Umbilical cord (tissue), 2 donors: ENCODE results near the gene LY86. TPM values are rescaled to one million over a fixed set of nuclear protein-coding genes. Genes with fewer than 3 reads are reported as not detected.
A peak's percentile ranks its signal among the peaks of the same experiment; 100 is the strongest.
"Not testable (repeated sequence)": the region's sequence is repeated elsewhere in the genome, so short reads cannot be mapped to it uniquely, and the experiment has no call there.

Source experiments
- DNase-seq: peaks from one replicate; pipeline ENCODE4 v3.0.0-alpha.2; 2015; ENCODE audit warnings: low spot score
- total RNA-seq: library from RNA; depleted of rRNA; stranded (reverse); fragments of >200 nt; gene quantifications from one replicate; pipeline ENCODE4 v1.2.3, GENCODE V29; 2014; ENCODE audit warnings: low replicate concordance; ENCODE audit not compliant: insufficient read depth

LY86 gene
- total RNA-seq, 1 donor from 2014 or later: 2.2 TPM

- DNase-seq: no peak
Measured at GRCh38 chr6:6652932-6653331, 64.4 kb downstream of the LY86 start.

DNA sequence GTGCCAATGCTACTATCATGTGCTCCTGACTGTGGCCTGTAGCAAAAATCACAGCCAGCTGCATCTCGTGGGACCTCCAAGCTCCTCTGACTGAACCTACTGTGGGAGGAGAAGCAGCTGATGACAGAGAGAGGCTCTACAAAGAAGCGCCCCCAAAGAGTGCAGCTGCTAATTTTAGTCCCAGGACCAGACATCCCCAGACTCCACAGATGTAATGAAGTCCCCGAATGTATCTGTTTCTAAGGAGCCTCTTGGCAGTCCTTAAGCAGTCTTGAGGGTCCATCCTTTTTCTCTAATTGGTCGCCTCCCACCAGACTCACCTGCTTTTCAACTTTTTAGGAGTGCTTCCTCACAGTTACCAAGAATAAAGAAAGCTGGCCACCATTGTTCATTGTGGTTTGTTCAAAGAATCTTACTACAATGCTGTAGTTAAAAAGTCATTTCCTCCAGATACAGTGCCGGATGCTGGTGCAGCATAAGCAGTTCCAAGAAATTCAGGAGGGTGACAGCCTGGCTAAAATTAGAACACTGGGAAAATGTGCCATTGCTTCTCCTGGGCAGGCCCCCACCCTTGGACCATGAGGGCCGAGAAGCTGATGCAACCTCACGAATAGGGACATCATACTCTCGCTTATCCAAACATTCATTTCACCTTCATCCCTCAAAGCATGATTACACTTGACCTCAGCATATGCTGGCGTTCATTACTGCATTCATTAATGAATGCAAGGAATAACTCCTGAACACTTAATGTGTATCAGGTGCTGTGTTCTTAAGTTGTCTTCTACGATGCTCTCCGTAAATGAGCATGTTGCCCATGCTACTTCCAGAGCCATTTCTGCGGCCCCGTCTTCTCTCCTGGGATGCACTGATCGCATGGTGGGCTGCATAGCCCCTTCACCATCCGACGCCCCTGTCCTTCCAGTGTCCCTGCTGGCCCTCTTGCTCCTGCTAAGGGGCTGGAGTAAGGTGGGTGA lies 66.4 kb downstream of the LY86 start:
- peak; percentile 52 for DNase-seq

DNA sequence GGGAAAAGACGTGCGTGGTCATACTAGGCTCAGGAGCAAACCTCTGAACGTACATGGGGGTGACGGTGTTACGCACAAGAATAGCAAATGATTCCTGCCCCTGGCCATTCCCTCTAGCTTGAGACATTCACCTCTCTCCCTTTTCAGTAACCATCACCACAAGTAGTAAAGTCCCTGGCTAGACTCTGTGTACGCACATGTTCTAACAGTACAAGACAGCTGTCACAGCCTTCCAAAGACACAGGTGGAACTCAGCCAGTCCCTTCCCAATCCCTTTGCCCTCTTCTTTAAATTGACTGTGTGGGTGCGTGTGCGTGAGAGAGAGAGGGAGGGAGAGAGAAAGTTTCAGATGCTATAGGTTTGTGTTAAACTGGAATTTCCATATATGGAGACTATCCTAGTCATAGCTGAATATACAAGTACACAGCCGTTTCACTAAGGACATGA lies 67.3 kb downstream of the LY86 start:
- no peak for DNase-seq

- DNase-seq: no peak
Measured at GRCh38 chr6:6656287-6656686, 67.8 kb downstream of the LY86 start.

- no peak for DNase-seq
Measured at GRCh38 chr6:6657085-6657819, 68.7 kb downstream of the LY86 start.

GRCh38 chr6:6657820-6658217 lies 69.3 kb downstream of the LY86 start:
- no peak for DNase-seq

DNA sequence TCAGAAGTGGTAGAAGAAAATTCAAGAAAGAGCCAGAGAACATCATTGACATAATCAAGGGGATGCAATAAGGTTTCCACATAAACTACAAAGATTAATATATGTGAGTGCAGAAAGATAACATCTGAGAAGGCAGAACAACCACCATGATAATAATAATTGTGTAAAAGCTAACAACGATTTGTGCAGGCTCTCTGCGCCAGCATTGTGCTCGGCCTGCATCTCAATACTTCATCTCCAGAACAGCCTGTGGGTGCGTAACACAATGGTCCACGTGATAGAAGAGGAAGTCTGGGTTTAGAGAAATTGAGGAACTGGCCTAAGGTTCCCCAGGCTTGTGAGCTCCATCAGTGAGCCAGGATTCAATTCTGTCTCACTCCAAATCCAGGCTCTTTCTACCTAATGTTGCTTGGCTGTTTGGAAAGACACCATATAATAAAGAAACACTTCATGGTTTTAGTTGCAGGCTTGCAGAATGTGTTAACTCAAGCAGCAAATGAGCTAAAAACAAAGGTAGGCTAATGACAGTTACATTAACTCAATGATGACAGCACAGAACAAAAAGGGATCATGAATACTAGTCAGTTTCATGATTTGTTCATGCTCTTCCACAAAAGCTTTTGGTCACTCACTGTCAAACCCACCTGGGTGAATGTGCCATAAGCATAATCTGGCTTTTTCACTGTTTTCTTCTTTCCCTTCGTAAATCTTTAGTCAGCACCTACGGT lies 71.2 kb downstream of the LY86 start:
- DNase-seq: peak; percentile 45

GRCh38 chr6:6660339-6661045 lies 72.0 kb downstream of the LY86 start:
- no peak for DNase-seq

GRCh38 chr6:6661191-6661590 lies 72.7 kb downstream of the LY86 start:
- DNase-seq: no peak

DNA sequence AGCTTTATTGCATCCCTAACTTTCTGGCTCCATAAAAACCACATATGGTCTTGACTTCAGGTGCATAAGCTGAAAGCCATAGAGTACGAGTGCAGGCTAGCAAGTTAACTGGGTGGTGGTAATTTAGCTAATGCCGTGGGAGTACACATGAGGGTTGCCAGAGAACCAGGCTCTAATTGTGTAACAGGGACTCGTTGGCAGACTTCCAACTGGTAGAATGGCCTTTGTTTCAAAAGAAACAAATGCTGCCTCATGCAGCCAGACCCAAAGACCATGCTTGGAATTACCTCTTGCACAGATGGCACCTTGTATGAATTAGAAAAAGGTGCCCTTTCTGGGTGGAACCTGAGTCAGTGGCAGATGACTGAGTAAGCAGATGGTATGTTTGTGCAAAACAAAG lies 73.2 kb downstream of the LY86 start:
- peak; percentile 41 for DNase-seq

GRCh38 chr6:6663421-6664135 lies 75.1 kb downstream of the LY86 start:
- DNase-seq: no peak

DNA sequence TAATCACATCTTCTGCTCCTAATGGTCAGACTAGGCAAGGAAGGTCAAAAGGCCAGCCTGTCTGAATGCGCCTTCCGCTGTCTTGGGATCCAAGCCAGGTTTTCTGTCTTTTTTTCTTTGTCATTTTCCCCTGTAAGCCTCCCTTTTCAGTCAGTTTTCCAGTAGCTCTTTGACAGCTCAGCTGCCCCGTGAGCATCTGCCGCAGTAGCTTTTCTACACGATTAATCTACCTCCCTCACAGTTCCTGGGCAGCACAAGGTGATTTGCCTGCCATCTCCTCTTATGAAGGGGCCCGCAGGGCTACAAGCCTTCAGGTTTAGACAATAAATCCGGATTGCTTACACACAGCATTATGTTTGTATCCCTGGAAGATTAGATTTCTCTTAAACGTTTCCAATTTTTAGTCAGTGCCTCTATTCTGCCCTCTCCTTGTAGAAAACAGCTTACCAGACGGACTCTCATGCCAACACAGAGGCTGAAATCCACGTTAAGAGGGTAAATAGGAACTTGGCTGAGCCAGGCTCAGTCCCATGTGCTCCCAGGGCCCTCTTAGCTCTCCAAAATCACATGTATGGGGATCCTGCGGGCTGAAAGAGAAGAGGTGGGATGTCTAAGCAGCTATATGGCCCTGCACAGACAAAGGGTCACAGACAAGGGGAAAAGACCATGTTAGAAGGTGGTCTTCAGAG lies 77.2 kb downstream of the LY86 start:
- DNase-seq: peak; percentile 73

DNA sequence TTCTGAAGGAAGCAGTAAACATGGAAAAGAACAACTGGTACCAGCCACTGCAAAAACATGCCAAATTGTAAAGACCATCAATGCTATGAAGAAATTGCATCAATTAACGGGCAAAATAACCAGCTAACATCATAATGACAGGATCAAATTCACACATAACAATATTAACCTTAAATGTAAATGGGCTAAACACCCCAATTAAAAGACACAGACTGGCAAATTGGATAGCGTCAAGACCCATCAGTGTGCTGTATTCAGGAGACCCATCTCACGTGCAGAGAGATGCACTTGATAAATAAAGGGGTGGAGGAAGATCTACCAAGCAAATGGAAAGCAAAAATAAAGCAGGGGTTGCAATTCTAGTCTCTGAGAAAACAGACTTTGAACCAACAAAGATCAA lies 81.6 kb downstream of the LY86 start:
- DNase-seq: not testable (repeated sequence)

DNA sequence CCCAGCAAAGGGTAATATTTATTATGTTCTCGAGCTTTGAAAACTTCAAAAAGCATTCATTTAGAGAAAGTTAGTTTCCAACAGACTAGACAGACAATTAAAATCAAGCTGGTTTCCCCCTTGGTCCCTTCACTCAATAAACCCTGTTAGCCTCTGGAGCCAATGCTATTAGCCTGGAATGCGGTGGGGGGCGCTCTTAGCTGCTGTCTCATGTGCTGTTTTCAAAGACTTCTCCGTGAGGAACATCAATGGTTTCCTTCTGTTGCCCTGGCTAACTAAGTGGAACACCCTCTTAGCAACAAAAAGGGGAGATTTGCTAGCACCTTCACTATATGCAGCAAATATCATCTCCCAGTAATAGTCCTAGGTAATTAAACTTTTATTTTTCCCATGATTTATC lies 86.4 kb downstream of the LY86 start:
- DNase-seq: no peak

GRCh38 chr6:6676910-6677441 lies 88.5 kb downstream of the LY86 start:
- peak; percentile 82 for DNase-seq

- no peak for DNase-seq
Measured at GRCh38 chr6:6678185-6678671, 89.7 kb downstream of the LY86 start.

- DNase-seq: no peak
Measured at GRCh38 chr6:6678811-6679210, 90.3 kb downstream of the LY86 start.

DNA sequence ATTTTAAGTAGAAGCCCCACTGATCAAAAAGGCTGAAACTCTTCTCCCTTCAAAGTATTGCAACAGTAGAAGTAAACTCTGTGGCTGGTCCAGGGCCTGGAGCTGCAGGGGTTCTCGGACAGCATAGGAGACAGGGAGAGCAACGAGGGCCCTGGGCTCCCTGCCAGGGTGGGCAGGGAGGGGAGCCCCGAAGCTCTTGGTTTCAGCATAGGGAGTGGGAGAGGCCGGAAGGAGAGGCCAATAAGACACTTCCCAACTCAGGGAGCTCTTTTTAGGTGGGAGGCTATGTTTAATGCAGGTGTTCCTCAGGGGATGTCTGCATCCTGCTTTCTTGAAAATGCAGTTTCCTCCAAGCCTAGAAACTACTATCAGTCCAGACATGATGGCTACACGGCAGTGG lies 91.1 kb downstream of the LY86 start:
- no peak for DNase-seq

DNA sequence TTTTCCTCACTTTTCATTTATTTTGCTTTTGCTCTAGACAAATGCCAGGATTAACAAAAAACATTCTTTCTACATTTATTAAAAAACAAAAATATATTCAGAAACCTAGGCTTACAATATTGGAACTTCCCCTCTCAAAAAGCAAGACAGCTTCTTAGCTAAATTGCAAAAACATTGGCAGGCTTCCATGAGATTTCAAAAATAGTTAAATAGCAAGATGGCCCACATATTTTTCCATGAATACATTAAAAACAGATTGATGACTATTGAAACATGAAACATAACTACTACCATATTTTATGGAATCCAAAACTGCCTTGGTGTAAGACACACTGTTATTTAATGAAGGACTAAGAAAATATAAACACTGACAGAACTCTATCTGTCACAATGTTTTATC lies 92.0 kb downstream of the LY86 start:
- DNase-seq: no peak
